ENCODE measurements around the gene ARHGAP8.

ARHGAP8 gene

DNA sequence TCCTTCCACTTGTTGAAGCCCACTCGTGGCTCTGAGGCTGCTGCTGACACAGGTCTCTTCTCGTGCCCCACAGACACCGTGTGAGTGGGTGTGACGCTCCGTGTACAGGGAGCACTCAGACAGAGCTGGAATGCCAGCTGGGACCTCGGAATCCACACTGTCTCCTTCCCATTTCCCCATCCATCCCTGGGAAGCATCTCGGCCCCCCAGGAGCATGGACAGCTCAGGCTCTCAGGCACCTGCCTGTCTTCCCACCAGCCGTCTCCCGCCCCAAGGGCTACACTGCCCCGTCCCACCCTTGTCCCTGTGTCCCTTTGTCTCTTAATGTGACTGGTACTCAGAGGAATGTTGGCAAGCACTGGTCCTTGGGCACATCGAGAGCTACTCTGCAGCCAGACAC is 63.8 kb downstream of the ARHGAP8 start:
- H3K4me3 ChIP-seq (ENCODE audit: low read depth, low read length), result no peak overlapping the region
- TF ChIP-seq CTCF (IDR thresholded peaks at IDR 0.05; ENCODE audit: control insufficient read depth, extremely low read depth, insufficient read depth), result no peak
- DNase-seq (ENCODE audit: low read depth), result no peak

DNA sequence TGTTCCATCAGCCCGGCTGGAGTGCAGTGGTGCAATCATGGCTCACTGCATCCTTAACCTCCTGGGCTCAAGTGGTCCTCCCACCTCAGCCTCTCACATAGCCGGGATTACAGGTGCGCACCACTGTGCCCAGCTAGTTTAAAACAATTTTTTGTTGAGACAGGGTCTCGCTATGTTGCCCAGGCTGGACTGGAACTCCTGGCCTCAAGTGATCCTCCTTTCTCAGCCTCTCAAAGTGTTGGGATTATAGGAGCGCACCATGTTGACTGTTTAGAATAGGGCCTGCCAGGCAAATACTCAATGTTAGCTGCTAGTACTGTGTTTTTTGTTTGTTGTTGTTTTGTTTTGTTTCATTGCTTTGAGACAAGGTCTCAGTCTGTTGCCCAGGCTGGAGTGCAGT is 66.4 kb downstream of the ARHGAP8 start:
- DNase-seq (ENCODE audit: low read depth), result no peak
- no peak overlapping the region for H3K4me3 ChIP-seq (ENCODE audit: low read depth, low read length)
- no peak for TF ChIP-seq CTCF (IDR thresholded peaks at IDR 0.05; ENCODE audit: control insufficient read depth, extremely low read depth, insufficient read depth)

GRCh38 chr22:44819966-44820631 is 67.7 kb downstream of the ARHGAP8 start:
- TF ChIP-seq CTCF (IDR thresholded peaks at IDR 0.05; ENCODE audit: control insufficient read depth, extremely low read depth, insufficient read depth), result no peak
- no peak overlapping the region for H3K4me3 ChIP-seq (ENCODE audit: low read depth, low read length)
- DNase-seq (ENCODE audit: low read depth), result no peak

DNA sequence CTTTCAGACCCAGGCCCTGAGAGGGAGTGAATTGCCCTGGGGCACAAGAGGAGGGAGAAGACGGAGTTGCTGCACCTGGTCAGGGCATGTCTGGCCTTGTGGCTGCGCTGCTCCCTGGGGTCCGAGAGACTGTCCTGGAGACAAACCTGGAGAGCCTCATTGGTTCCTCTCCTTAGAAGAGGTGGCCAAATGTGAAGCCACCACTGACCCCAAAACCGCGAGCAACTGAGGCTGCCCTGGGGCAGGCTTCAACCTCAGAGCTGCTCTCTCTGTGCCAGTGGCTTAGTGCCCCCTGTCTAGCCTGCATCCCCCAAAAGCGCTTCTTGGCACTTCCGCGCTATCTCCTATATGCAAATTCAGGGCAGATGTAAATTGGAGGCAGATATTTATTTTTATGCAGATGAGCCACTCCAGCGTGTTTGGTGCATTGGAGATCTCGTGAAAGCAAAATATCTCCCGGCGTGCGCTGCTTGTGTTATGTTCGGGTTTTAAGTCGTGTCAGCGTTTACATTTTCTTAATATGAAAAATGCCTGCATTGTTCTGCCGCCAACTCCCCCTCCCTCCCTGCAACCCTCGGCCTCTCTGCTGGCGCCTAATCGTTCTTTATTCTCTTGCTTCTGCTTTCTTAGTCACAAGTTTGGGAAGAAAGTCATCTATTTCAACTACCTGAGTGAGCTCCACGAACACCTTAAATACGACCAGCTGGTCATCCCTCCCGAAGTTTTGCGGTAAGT is 69.5 kb downstream of the ARHGAP8 start:
- no peak overlapping the region for H3K4me3 ChIP-seq (ENCODE audit: low read depth, low read length)
- no peak for TF ChIP-seq CTCF (IDR thresholded peaks at IDR 0.05; ENCODE audit: control insufficient read depth, extremely low read depth, insufficient read depth)
- no peak for DNase-seq (ENCODE audit: low read depth)

DNA sequence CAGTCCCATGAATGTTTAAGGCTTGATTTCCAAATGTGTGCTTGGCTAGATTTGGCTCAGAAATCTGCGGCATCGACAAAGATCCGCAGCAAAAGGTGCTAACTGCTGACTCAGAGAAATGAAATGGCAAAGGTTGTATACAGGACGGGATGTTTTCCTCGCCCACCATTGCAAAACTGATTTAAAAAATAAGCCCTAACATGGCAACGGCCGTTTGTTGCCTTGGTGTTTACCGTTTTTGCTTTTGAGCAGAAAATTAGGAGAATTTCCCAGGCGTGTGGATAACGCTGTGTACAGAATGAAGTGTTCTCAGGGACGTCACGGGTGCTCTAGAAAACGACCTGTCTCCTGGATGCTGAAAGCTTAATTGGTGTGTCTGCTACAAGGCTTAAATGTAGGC is 70.2 kb downstream of the ARHGAP8 start:
- no peak for DNase-seq (ENCODE audit: low read depth)
- no peak for TF ChIP-seq CTCF (IDR thresholded peaks at IDR 0.05; ENCODE audit: control insufficient read depth, extremely low read depth, insufficient read depth)
- H3K4me3 ChIP-seq (ENCODE audit: low read depth, low read length), result no peak overlapping the region

DNA sequence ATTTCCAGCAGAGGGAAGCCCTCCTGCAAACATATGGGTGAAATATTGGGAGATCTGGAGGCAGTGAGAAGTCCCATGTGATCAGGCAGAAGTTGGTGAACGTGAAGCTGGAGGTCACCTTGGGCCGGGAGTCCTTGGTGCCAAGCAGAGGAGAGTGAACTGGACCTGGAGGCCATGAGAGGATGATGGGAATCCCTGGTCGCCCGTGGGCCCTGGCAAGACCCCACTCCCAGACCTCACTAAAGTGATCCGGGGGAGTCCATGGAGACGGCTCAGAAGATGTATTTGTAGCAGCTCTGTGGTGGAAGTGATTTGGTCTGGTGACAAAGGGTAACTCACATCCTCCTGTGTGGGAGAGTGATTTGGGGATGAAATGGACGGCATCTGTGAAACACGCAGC is 71.0 kb downstream of the ARHGAP8 start:
- TF ChIP-seq CTCF (IDR thresholded peaks at IDR 0.05; ENCODE audit: control insufficient read depth, extremely low read depth, insufficient read depth), result no peak
- DNase-seq (ENCODE audit: low read depth), result no peak
- no peak overlapping the region for H3K4me3 ChIP-seq (ENCODE audit: low read depth, low read length)

Data from LNCaP clone FGC (cell line).